WTC11 (cell line): ENCODE data around the gene OSBPL9. TPM values are rescaled to one million over a fixed set of nuclear protein-coding genes. Genes with fewer than 3 reads are reported as not detected.
A peak's percentile ranks its signal among the peaks of the same experiment; 100 is the strongest.

Experiments
- ATAC-seq: fragments of 200-7000 bp; cut with Tn5 transposase; 2 replicates; pipeline ENCODE4 v1.10.0; 2021; ENCODE audit warnings: mild to moderate bottlenecking, moderate library complexity
- CTCF ChIA-PET: fragments of 300-600 bp; sonication (Branson Sonifier 250); formaldehyde crosslinking; loops from one replicate; lab custom pipeline; 2021; ENCODE audit warnings: antibody characterized with exemption; lab: Charles Lee
- POLR2A ChIA-PET: fragments of 350-600 bp; sonication (Branson Sonifier 250); formaldehyde crosslinking; loops from one replicate; lab custom pipeline; 2021; ENCODE audit warnings: antibody characterized with exemption; lab: Charles Lee
- DNase-seq: peaks from one replicate; pipeline ENCODE4 v3.0.0; 2021; ENCODE audit warnings: low spot score
- H3K27ac Mint-ChIP-seq: 2 replicates; pipeline ENCODE4 v1.8.0; 2021; ENCODE audit warnings: mixed read lengths
- H3K27me3 Mint-ChIP-seq: 2 replicates; pipeline ENCODE4 v1.8.0; 2021; ENCODE audit warnings: low read depth, mild to moderate bottlenecking, moderate library complexity, mixed read lengths
- H3K36me3 Mint-ChIP-seq: 2 replicates; pipeline ENCODE4 v1.8.0; 2021; ENCODE audit warnings: mixed read lengths
- H3K4me1 Mint-ChIP-seq: 2 replicates; pipeline ENCODE4 v1.8.0; 2022; ENCODE audit warnings: mixed read lengths
- H3K4me3 Mint-ChIP-seq: 2 replicates; pipeline ENCODE4 v1.8.0; 2021; ENCODE audit warnings: mild to moderate bottlenecking, moderate library complexity, mixed read lengths
- H3K9me3 Mint-ChIP-seq: 2 replicates; pipeline ENCODE4 v1.8.0; 2021; ENCODE audit warnings: mixed read lengths
- AFF4 ChIP-seq: sonication (generic); formaldehyde crosslinking; IDR thresholded peaks from 2 replicates; pipeline ENCODE4 v1.8.1; 2023; ENCODE audit warnings: mild to moderate bottlenecking, missing genetic modification reagents, borderline replicate concordance
- CREM ChIP-seq: sonication (generic); formaldehyde crosslinking; IDR thresholded peaks from 2 replicates; pipeline ENCODE4 v1.8.1; 2022; ENCODE audit warnings: mild to moderate bottlenecking, missing genetic modification reagents, moderate library complexity
- CTCF ChIP-seq: fragments of 200-600 bp; IDR thresholded peaks from 2 replicates; pipeline ENCODE4 v1.8.0; 2022; ENCODE audit warnings: antibody characterized with exemption
- EMX1 ChIP-seq: fragments of 250-450 bp; sonication (Bioruptor Pico); IDR thresholded peaks from 2 replicates; pipeline ENCODE4 v1.8.0; 2021; ENCODE audit warnings: mild to moderate bottlenecking
- FOXJ3 ChIP-seq: sonication (generic); formaldehyde crosslinking; IDR thresholded peaks from 2 replicates; pipeline ENCODE4 v1.9.0; 2021; ENCODE audit warnings: missing genetic modification reagents, mild to moderate bottlenecking, borderline replicate concordance
- GTF2I ChIP-seq: fragments of 250-450 bp; sonication (Bioruptor Pico); conservative IDR thresholded peaks from 2 replicates; pipeline ENCODE4 v1.4.0; 2021; ENCODE audit warnings: mild to moderate bottlenecking
- HMGXB4 ChIP-seq: sonication (generic); formaldehyde crosslinking; IDR thresholded peaks from 2 replicates; pipeline ENCODE4 v1.8.1; 2023; ENCODE audit warnings: mild to moderate bottlenecking, moderate library complexity, missing genetic modification reagents
- KAT7 ChIP-seq: sonication (generic); formaldehyde crosslinking; IDR thresholded peaks from 2 replicates; pipeline ENCODE4 v1.8.1; 2023; ENCODE audit warnings: missing genetic modification reagents, mild to moderate bottlenecking, borderline replicate concordance
- MLX ChIP-seq: sonication (generic); formaldehyde crosslinking; IDR thresholded peaks from 2 replicates; pipeline ENCODE4 v1.8.1; 2023; ENCODE audit warnings: mild to moderate bottlenecking, missing genetic modification reagents, moderate library complexity
- MYBL2 ChIP-seq: sonication (generic); formaldehyde crosslinking; IDR thresholded peaks from 2 replicates; pipeline ENCODE4 v1.8.1; 2023; ENCODE audit warnings: mild to moderate bottlenecking, moderate library complexity, missing genetic modification reagents
- NFE2L1 ChIP-seq: sonication (generic); formaldehyde crosslinking; IDR thresholded peaks from 2 replicates; pipeline ENCODE4 v1.8.1; 2023; ENCODE audit warnings: missing genetic modification reagents
- NR1H2 ChIP-seq: sonication (generic); formaldehyde crosslinking; IDR thresholded peaks from 2 replicates; pipeline ENCODE4 v1.9.0; 2021; ENCODE audit warnings: mild to moderate bottlenecking, moderate library complexity, missing genetic modification reagents
- RORB ChIP-seq: fragments of 250-450 bp; sonication (Bioruptor Pico); IDR thresholded peaks from 2 replicates; pipeline ENCODE4 v1.9.0; 2021; ENCODE audit warnings: mild to moderate bottlenecking
- SMAD4 ChIP-seq: sonication (generic); formaldehyde crosslinking; IDR thresholded peaks from 2 replicates; pipeline ENCODE4 v1.8.0; 2022; ENCODE audit warnings: mild to moderate bottlenecking, missing genetic modification reagents
- STAT6 ChIP-seq: sonication (generic); formaldehyde crosslinking; conservative IDR thresholded peaks from 2 replicates; pipeline ENCODE4 v1.8.1; 2023; ENCODE audit warnings: mild to moderate bottlenecking, low read depth, missing genetic modification reagents, moderate library complexity
- TCF7 ChIP-seq: sonication (generic); formaldehyde crosslinking; IDR thresholded peaks from 2 replicates; pipeline ENCODE4 v1.8.0; 2022; ENCODE audit warnings: mild to moderate bottlenecking, low read depth, missing genetic modification reagents, moderate library complexity
- TP53 ChIP-seq: sonication (generic); formaldehyde crosslinking; IDR thresholded peaks from 2 replicates; pipeline ENCODE4 v1.8.1; 2023; ENCODE audit warnings: mild to moderate bottlenecking, missing genetic modification reagents
- ZBTB43 ChIP-seq: sonication (generic); formaldehyde crosslinking; IDR thresholded peaks from 2 replicates; pipeline ENCODE4 v1.8.1; 2023; ENCODE audit warnings: mild to moderate bottlenecking, missing genetic modification reagents
- ZNF512 ChIP-seq: sonication (generic); formaldehyde crosslinking; IDR thresholded peaks from 2 replicates; pipeline ENCODE4 v1.8.1; 2022; ENCODE audit warnings: missing genetic modification reagents, borderline replicate concordance
- total RNA-seq: library from RNA; stranded (reverse); gene quantifications from 3 replicates; pipeline ENCODE4 v1.2.3, GENCODE V29; 2021

Gene OSBPL9
- total RNA-seq, 1 experiment from 2014 or later = 55.6 TPM

- CTCF ChIA-PET = no interaction called here
- POLR2A ChIA-PET = no interaction called here
- Mint-ChIP-seq H3K27me3 (no peaks in the 10 kb centered on the region), H3K36me3 (no peaks in the 10 kb centered on the region), H3K9me3 (no peaks in the 10 kb centered on the region), H3K4me1 (peaks cover 36% of the 10 kb centered on the region), H3K27ac (0 out of 2 replicates have a peak overlapping the region, but pooled peaks have one; percentile 84), H3K4me3 (no peak overlapping the region)
- DNase-seq (no peak), ATAC-seq (no peak)
- no peak for TF ChIP-seq MYBL2 (CRISPR knock-in tag)
- TF ChIP-seq EMX1 = no peak
- TF ChIP-seq CTCF = no peak
- TF ChIP-seq HMGXB4 (CRISPR knock-in tag) = no peak
- no peak for TF ChIP-seq CREM (CRISPR knock-in tag)
- no peak for TF ChIP-seq GTF2I
- no peak for TF ChIP-seq SMAD4 (CRISPR knock-in tag)
- no peak for TF ChIP-seq RORB (CRISPR knock-in tag)
- no peak for TF ChIP-seq KAT7 (CRISPR knock-in tag)
- no peak for TF ChIP-seq TP53 (CRISPR knock-in tag)
These were observed 118.9 kb downstream of the OSBPL9 start for GRCh38 chr1:51735746-51736254.

GRCh38 chr1:51736702-51737101 lies 119.8 kb downstream of the OSBPL9 start:
- ATAC-seq = no peak

More at GRCh38 chr1:51736702-51737101, 119.8 kb downstream of the OSBPL9 start:
- Mint-ChIP-seq H3K36me3 (no peaks in the 10 kb centered on the region), H3K4me3 (no peak overlapping the region), H3K9me3 (no peaks in the 10 kb centered on the region), H3K27me3 (no peaks in the 10 kb centered on the region), H3K27ac (peak overlapping the region; percentile 41; the same call in 1 of the 2 replicates), H3K4me1 (peaks cover 36% of the 10 kb centered on the region)
- DNase-seq = no peak
- CTCF ChIA-PET = no interaction called here
- no peak for TF ChIP-seq ZNF512
- no peak for TF ChIP-seq MLX (CRISPR knock-in tag)
- TF ChIP-seq STAT6 (CRISPR knock-in tag) = no peak
- TF ChIP-seq NFE2L1 (CRISPR knock-in tag) = no peak
- TF ChIP-seq ZBTB43 (CRISPR knock-in tag) = no peak
- no peak for TF ChIP-seq EMX1
- no peak for TF ChIP-seq TCF7 (CRISPR knock-in tag)
- TF ChIP-seq AFF4 (CRISPR knock-in tag) = no peak
- no peak for TF ChIP-seq NR1H2
- TF ChIP-seq FOXJ3 (CRISPR knock-in tag) = no peak
- POLR2A ChIA-PET = no interaction called here
